MM.1S (cell line): ENCODE measurements around the gene ISLR.

Experiments
- CTCF ChIP-seq: fragments of 300-600 bp; sonication (generic); IDR thresholded peaks from 2 replicates; pipeline ENCODE4 v1.5.1; 2016; ENCODE audit warnings: antibody characterized with exemption, low read length, mixed read lengths
- EZH2 ChIP-seq: fragments of 300-600 bp; sonication (generic); optimal IDR thresholded peaks from 2 replicates; pipeline ENCODE3; 2017; ENCODE audit warnings: low read depth, mild to moderate bottlenecking, antibody characterized with exemption, low read length, mixed read lengths
- EZH2phosphoT487 ChIP-seq: fragments of 300-600 bp; sonication (generic); IDR thresholded peaks from 2 replicates; pipeline ENCODE4 v1.6.1; 2018; ENCODE audit warnings: antibody characterized with exemption, low read length

GRCh38 chr15:74133694-74134386 lies 39.7 kb upstream of the ISLR start:
- TF ChIP-seq CTCF = no peak
- TF ChIP-seq EZH2phosphoT487 = no peak
- no peak for TF ChIP-seq EZH2
